ENCODE data around the gene SAMHD1. TPM values are rescaled to one million over a fixed set of nuclear protein-coding genes. Genes with fewer than 3 reads are reported as not detected.

Gene SAMHD1
- polyA plus RNA-seq, 1 of the 3 experiments (the other 2 are of a cell fraction) = 5.9 TPM

DNA sequence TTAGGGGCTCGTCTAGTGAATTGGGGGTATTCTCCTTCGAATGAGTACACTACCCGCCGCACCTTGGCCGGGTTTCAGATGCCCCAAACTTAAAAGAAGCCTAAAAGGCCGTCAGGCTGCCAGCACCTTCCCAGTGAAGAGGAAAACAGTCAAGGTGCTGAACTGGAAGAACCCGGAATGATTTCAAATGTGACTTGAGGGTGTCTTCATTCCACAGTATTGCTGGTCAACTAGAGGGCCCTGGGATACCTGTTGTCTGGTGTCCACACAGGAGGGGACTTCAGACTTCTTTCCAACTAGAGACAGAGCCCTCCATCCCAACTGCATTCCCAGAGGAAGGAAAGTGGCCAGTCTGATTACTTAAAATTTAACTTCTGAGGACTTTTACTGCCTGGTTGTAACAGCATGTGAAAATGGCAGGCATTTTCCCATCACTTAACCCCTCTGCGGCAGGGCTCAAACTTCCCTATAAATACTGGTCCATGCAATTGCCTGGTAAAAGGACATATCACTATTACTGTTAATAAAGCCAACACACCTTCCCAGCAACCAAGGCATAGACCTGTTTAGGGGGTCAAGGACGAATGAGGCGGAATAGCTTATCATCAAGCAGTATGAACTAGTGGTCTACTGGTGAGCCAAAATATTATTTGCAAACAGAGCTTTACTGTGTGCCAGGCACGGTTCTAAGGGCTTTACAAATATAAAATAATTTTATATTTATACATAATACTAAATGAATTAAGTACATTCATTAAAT, 651 bp upstream of the SAMHD1 start:
- H3F3A ChIP-seq (replicated peaks; ENCODE audit: insufficient read depth) = no peaks in the 10 kb centered on the region
- H3K79me2 ChIP-seq (ENCODE audit: insufficient read depth) = no peaks in the 10 kb centered on the region; the same call in 1 of the 2 replicates
- H4K20me1 ChIP-seq (ENCODE audit: insufficient read depth) = no peaks in the 10 kb centered on the region
- H3K4me3 ChIP-seq (ENCODE audit: low read depth in 2 of 2, low read length in 1 of 2) = peak overlapping the region; percentile 77 to 95
- peak overlapping the region; percentile 36; the same call in 1 of the 2 replicates for H3K9ac ChIP-seq
- H2AFZ ChIP-seq (ENCODE audit: low read depth) = peak overlapping the region; percentile 98
- CTCF ChIA-PET = no interaction called here
- peak overlapping the region; percentile 98 for H3K4me2 ChIP-seq
- POLR2A ChIA-PET = no interaction called here
- H3K9me2 ChIP-seq = no peaks in the 10 kb centered on the region
- TF ChIP-seq GATA2 (CRISPR knock-in tag; IDR thresholded peaks at IDR 0.05) (no peak), TAF1 (IDR thresholded peaks at IDR 0.05; ENCODE audit: borderline replicate concordance, low read depth, low read length) (no peak), TCF12 (IDR thresholded peaks at IDR 0.05) (no peak), FOXJ3 (CRISPR knock-in tag; IDR thresholded peaks at IDR 0.05) (no peak), CHD2 (IDR thresholded peaks at IDR 0.05; ENCODE audit: low read length, partially characterized antibody) (no peak), NFIC (IDR thresholded peaks at IDR 0.05; ENCODE audit: borderline replicate concordance) (no peak), SMC3 (IDR thresholded peaks at IDR 0.05; ENCODE audit: low read depth, low read length) (no peak), FOXM1 (IDR thresholded peaks at IDR 0.05; ENCODE audit: low read depth) (no peak), POLR2AphosphoS5 (IDR thresholded peaks at IDR 0.05; ENCODE audit: low read depth, low read length) (no peak), RXRA (IDR thresholded peaks at IDR 0.05; ENCODE audit: borderline replicate concordance, low read depth) (no peak)
- TF ChIP-seq, protein P1, sequence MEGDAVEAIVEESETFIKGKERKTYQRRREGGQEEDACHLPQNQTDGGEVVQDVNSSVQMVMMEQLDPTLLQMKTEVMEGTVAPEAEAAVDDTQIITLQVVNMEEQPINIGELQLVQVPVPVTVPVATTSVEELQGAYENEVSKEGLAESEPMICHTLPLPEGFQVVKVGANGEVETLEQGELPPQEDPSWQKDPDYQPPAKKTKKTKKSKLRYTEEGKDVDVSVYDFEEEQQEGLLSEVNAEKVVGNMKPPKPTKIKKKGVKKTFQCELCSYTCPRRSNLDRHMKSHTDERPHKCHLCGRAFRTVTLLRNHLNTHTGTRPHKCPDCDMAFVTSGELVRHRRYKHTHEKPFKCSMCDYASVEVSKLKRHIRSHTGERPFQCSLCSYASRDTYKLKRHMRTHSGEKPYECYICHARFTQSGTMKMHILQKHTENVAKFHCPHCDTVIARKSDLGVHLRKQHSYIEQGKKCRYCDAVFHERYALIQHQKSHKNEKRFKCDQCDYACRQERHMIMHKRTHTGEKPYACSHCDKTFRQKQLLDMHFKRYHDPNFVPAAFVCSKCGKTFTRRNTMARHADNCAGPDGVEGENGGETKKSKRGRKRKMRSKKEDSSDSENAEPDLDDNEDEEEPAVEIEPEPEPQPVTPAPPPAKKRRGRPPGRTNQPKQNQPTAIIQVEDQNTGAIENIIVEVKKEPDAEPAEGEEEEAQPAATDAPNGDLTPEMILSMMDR (IDR thresholded peaks at IDR 0.05) = no peak
- TF ChIP-seq, protein P2, sequence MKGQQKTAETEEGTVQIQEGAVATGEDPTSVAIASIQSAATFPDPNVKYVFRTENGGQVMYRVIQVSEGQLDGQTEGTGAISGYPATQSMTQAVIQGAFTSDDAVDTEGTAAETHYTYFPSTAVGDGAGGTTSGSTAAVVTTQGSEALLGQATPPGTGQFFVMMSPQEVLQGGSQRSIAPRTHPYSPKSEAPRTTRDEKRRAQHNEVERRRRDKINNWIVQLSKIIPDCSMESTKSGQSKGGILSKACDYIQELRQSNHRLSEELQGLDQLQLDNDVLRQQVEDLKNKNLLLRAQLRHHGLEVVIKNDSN (IDR thresholded peaks at IDR 0.05; ENCODE audit: borderline replicate concordance, low read depth) = no peak
- no peaks in the 10 kb centered on the region for H3K9me3 ChIP-seq
- WGBS (ENCODE audit: low lambda C conversion rate) = 36% methylated on average over 11 of the region's 11 CpGs
- peak; percentile 17 for DNase-seq
- peak overlapping the region in 1 of 2 experiments; percentile 10; a peak in 2 of 4 replicates for H3K27ac ChIP-seq (ENCODE audit: low read depth in 2 of 2, low read length in 1 of 2)
- no peaks in the 10 kb centered on the region for H3K36me3 ChIP-seq (replicated peaks in 1 of 2; ENCODE audit: control insufficient read depth in 1 of 2, insufficient read depth in 2 of 2, low read length in 1 of 2)
- peaks cover 0 to 5% of the 10 kb centered on the region in 2 experiments; a peak in 1 of 4 replicates for H3K4me1 ChIP-seq (ENCODE audit: control insufficient read depth in 1 of 2, insufficient read depth in 2 of 2, low read depth in 1 of 2, low read length in 1 of 2)
- no peaks in the 10 kb centered on the region for H3K27me3 ChIP-seq (ENCODE audit: insufficient read depth)

DNA sequence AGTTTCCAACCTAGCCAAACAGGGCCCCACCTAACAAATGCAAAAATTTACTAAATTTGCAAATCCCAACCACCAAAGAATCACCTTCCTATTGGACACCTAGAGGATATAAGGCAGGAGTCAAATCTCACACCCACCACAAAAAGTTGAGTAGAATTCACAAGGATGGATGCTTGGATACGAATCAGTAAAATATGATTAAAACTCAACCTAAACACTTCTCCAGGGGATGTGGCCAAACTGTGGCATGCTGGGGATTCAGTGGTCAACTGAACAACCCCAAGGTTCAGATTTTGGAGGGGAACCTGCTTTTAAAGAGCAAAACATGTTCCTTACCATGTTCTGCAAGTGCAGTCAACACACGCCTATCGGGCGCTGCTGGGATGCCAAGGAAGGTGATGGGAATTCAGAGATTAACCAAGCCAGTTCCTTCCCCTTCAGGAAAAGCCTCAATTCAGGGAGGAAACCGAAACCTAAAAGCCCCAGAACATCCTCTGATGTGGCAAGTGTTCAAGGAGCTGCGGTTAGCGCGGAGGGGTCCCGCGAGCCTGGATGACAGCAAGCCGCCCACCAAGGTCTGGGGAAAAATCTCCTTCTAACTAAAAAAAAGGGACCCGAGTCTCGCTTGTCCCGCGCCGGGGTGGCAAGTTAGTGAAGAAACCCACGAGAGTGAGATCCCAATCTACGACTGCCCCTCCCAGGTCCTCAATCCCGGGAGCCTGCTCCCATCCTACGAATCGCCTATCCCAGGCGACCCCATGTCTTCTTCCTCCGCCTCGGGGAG, 902 bp downstream of the SAMHD1 start:
- Histone ChIP-seq H3K4me3 (ENCODE audit: low read depth in 2 of 2, low read length in 1 of 2) (peak overlapping the region; percentile 77 to 95), H2AFZ (ENCODE audit: low read depth) (peak overlapping the region; percentile 99), H3K9me3 (no peaks in the 10 kb centered on the region), H3K27ac (ENCODE audit: low read depth in 2 of 2, low read length in 1 of 2) (no peak overlapping the region), H3K36me3 (replicated peaks in 1 of 2; ENCODE audit: control insufficient read depth in 1 of 2, insufficient read depth in 2 of 2, low read length in 1 of 2) (no peaks in the 10 kb centered on the region), H3F3A (replicated peaks; ENCODE audit: insufficient read depth) (no peaks in the 10 kb centered on the region), H3K27me3 (ENCODE audit: insufficient read depth) (no peaks in the 10 kb centered on the region), H3K4me1 (ENCODE audit: control insufficient read depth in 1 of 2, insufficient read depth in 2 of 2, low read depth in 1 of 2, low read length in 1 of 2) (peaks cover 0 to 5% of the 10 kb centered on the region in 2 experiments; a peak in 1 of 4 replicates), H3K9ac (peak overlapping the region; percentile 66), H4K20me1 (ENCODE audit: insufficient read depth) (no peaks in the 10 kb centered on the region), H3K9me2 (no peaks in the 10 kb centered on the region), H3K79me2 (ENCODE audit: insufficient read depth) (no peaks in the 10 kb centered on the region; the same call in 1 of the 2 replicates), H3K4me2 (peak overlapping the region; percentile 98)
- TF ChIP-seq TEAD4 (IDR thresholded peaks at IDR 0.05; ENCODE audit: borderline replicate concordance, insufficient read depth) (no peak), JUND (IDR thresholded peaks at IDR 0.05) (no peak), YY1 (IDR thresholded peaks at IDR 0.05; ENCODE audit: low read depth) (no peak), FOXM1 (IDR thresholded peaks at IDR 0.05; ENCODE audit: low read depth) (no peak), NFIC (IDR thresholded peaks at IDR 0.05; ENCODE audit: borderline replicate concordance) (no peak), EP300 (IDR thresholded peaks at IDR 0.05; ENCODE audit: borderline replicate concordance in 1 of 2, low read depth in 1 of 2, low read length in 1 of 2) (no peak), POLR2AphosphoS5 (IDR thresholded peaks at IDR 0.05; ENCODE audit: low read depth, low read length) (no peak)
- TF ChIP-seq, protein P3, sequence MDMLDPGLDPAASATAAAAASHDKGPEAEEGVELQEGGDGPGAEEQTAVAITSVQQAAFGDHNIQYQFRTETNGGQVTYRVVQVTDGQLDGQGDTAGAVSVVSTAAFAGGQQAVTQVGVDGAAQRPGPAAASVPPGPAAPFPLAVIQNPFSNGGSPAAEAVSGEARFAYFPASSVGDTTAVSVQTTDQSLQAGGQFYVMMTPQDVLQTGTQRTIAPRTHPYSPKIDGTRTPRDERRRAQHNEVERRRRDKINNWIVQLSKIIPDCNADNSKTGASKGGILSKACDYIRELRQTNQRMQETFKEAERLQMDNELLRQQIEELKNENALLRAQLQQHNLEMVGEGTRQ (IDR thresholded peaks at IDR 0.05; ENCODE audit: borderline replicate concordance, low read depth, low read length) = no peak
- ChIA-PET CTCF (no interaction called here), POLR2A (no interaction called here)
- no peak for DNase-seq
- 50% methylated on average over 11 of the region's 24 CpGs for WGBS (ENCODE audit: low lambda C conversion rate)
